Activated CD8-positive, alpha-beta T cell treated with anti-CD3 and anti-CD28 coated beads, Interleukin-2, amount 10 ng/mL, durations not matched to agents 7 days and 5 days (primary cell): ENCODE results near the gene CENPL. TPM values are rescaled to one million over a fixed set of nuclear protein-coding genes. Genes with fewer than 3 reads are reported as not detected.

Source experiments
- ATAC-seq: fragments of 150-1000 bp; cut with Tn5 transposase; one replicate; pipeline ENCODE4 v1.10.0; 2021; ENCODE audit warnings: moderate library complexity
- CTCF ChIA-PET: fragments of 350-600 bp; sonication (Branson Sonifier 250); formaldehyde crosslinking; loops from one replicate; lab custom pipeline; 2021; ENCODE audit warnings: antibody characterized with exemption; lab: Charles Lee
- POLR2A ChIA-PET: fragments of 350-600 bp; sonication (Branson Sonifier 250); formaldehyde crosslinking; loops from one replicate; lab custom pipeline; 2021; ENCODE audit warnings: antibody characterized with exemption; lab: Charles Lee
- DNase-seq: peaks from one replicate; pipeline ENCODE4 v3.0.0-alpha.2; 2020
- H3K27ac Mint-ChIP-seq: one replicate; pipeline ENCODE4 v1.8.0; 2021; ENCODE audit warnings: mild to moderate bottlenecking, mixed read lengths
- H3K27me3 Mint-ChIP-seq: one replicate; pipeline ENCODE4 v1.8.0; 2021; ENCODE audit warnings: low read depth, mixed read lengths
- H3K36me3 Mint-ChIP-seq: one replicate; pipeline ENCODE4 v1.8.0; 2021; ENCODE audit warnings: low read depth, mixed read lengths
- H3K4me1 Mint-ChIP-seq: one replicate; pipeline ENCODE4 v1.8.0; 2021; ENCODE audit warnings: low read depth, mixed read lengths
- H3K4me3 Mint-ChIP-seq: one replicate; pipeline ENCODE4 v1.8.0; 2021; ENCODE audit warnings: mild to moderate bottlenecking, mixed read lengths
- H3K9me3 Mint-ChIP-seq: one replicate; pipeline ENCODE4 v1.8.0; 2022; ENCODE audit warnings: mixed read lengths; ENCODE audit not compliant: insufficient read depth
- total RNA-seq, 2 experiments: library from RNA; stranded (reverse); gene quantifications; one replicate each; pipeline ENCODE4 v1.2.3, GENCODE V29; 2021

The CENPL gene
- total RNA-seq, 2 experiments from 2014 or later: 35.5 to 39.2 TPM

GRCh38 chr1:173753830-173754229, 70.9 kb downstream of the CENPL start:
- CTCF ChIA-PET: no interaction called here
- H3K27ac Mint-ChIP-seq: no peak overlapping the region
- POLR2A ChIA-PET: no interaction called here
- H3K27me3 Mint-ChIP-seq: no peaks in the 10 kb centered on the region
- H3K36me3 Mint-ChIP-seq: peaks cover 60% of the 10 kb centered on the region
- ATAC-seq: no peak
- no peaks in the 10 kb centered on the region for H3K9me3 Mint-ChIP-seq
- H3K4me1 Mint-ChIP-seq: no peaks in the 10 kb centered on the region
- no peak overlapping the region for H3K4me3 Mint-ChIP-seq
- DNase-seq: no peak

Other genes starting within 250 kb of the CENPL start
- not detected for gene SLC9C2, start 221.8 kb downstream of the CENPL start, total RNA-seq
- gene TEX50, start 189.5 kb downstream of the CENPL start, total RNA-seq: not detected
- gene ANKRD45, start 155.0 kb downstream of the CENPL start, total RNA-seq: not detected
- gene KLHL20, start 109.9 kb downstream of the CENPL start, total RNA-seq: 10 to 100 TPM; 18.3 to 22.3 TPM
- 10 to 100 TPM; 32.7 to 35.7 TPM for gene DARS2, start 210 bp downstream of the CENPL start, total RNA-seq
- 100 to 1,000 TPM; 356 to 367 TPM for gene GAS5, start 43.1 kb upstream of the CENPL start, total RNA-seq
- gene ZBTB37, start 43.5 kb upstream of the CENPL start, total RNA-seq: 10 to 100 TPM in 1 of 2 experiments, 1 to 10 TPM in 1; 9.2 to 11.2 TPM
- not detected for gene SERPINC1, start 92.4 kb upstream of the CENPL start, total RNA-seq
- 10 to 100 TPM; 28.1 to 32.9 TPM for gene RC3H1, start 197.5 kb upstream of the CENPL start, total RNA-seq